ENCODE data around the gene TMC3.

Gene TMC3

DNA sequence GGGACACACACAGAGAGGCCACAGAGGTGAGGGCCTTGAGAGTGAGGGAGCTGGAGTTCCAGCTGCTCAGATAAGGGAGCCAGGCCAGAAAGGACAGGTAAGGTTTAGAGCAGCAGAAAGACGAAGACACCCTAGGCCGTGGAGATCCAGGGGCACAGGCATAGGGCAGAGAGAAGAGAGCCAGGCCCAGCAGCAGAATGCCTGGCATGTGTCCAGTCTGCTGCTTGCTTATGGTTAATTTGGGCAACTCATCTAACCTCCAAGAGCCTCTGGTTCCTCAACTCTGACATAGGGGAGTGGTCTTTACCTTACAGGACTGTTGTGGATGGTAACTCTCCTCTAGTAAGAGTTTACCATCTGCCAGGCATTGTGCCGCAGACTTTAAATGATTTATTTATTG is 86.0 kb downstream of the TMC3 start:
- Histone ChIP-seq H3K4me1 (ENCODE audit: low read depth, poor library complexity, severe bottlenecking) (peaks cover 53% of the 10 kb centered on the region), H3K36me3 (ENCODE audit: insufficient read depth) (no peaks in the 10 kb centered on the region), H3K79me2 (ENCODE audit: insufficient read depth, low read depth) (no peaks in the 10 kb centered on the region), H4K20me1 (ENCODE audit: insufficient read depth) (no peaks in the 10 kb centered on the region), H3K27ac (no peak overlapping the region), H3K4me3 (IDR thresholded peaks at IDR 0.05; ENCODE audit: insufficient read depth, low read depth, low read length) (no peak overlapping the region), H3K4me2 (no peak overlapping the region), H2AFZ (ENCODE audit: low read depth) (no peak overlapping the region), H3K27me3 (ENCODE audit: insufficient read depth, low read depth) (no peaks in the 10 kb centered on the region), H3K9ac (no peak overlapping the region)
- TF ChIP-seq, protein P1, sequence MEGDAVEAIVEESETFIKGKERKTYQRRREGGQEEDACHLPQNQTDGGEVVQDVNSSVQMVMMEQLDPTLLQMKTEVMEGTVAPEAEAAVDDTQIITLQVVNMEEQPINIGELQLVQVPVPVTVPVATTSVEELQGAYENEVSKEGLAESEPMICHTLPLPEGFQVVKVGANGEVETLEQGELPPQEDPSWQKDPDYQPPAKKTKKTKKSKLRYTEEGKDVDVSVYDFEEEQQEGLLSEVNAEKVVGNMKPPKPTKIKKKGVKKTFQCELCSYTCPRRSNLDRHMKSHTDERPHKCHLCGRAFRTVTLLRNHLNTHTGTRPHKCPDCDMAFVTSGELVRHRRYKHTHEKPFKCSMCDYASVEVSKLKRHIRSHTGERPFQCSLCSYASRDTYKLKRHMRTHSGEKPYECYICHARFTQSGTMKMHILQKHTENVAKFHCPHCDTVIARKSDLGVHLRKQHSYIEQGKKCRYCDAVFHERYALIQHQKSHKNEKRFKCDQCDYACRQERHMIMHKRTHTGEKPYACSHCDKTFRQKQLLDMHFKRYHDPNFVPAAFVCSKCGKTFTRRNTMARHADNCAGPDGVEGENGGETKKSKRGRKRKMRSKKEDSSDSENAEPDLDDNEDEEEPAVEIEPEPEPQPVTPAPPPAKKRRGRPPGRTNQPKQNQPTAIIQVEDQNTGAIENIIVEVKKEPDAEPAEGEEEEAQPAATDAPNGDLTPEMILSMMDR (conservative IDR thresholded peaks at IDR 0.05; ENCODE audit: low read depth, low read length), result no peak

DNA sequence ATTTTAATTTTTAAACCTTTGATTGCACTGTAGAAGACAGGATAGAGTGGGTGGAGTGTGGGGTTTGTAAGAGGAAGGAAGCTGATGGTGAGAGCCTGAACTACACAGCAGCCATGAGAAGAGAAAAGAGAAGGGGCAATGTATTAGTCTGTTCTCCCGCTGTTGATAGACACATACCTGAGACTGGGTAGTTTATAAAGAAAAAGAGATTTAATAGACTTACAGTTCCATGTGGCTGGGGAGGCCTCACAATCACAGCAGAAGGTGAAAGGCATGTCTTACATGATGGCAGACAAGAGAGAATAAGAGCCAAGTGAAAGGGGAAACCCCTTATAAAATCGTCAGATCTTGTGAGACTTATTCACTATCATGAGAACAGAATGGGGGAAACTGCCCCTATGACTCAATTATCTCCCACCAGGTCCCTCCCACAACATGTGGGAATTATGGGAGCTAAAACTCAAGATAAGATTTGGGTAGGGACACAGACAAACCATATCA is 87.3 kb downstream of the TMC3 start:
- Histone ChIP-seq H3K4me3 (IDR thresholded peaks at IDR 0.05; ENCODE audit: insufficient read depth, low read depth, low read length) (no peak overlapping the region), H3K79me2 (ENCODE audit: insufficient read depth, low read depth) (no peaks in the 10 kb centered on the region), H4K20me1 (ENCODE audit: insufficient read depth) (no peaks in the 10 kb centered on the region), H3K27ac (no peak overlapping the region), H3K4me1 (ENCODE audit: low read depth, poor library complexity, severe bottlenecking) (peaks cover 39% of the 10 kb centered on the region), H3K9ac (no peak overlapping the region), H3K27me3 (ENCODE audit: insufficient read depth, low read depth) (no peaks in the 10 kb centered on the region), H3K4me2 (no peak overlapping the region), H3K36me3 (ENCODE audit: insufficient read depth) (no peaks in the 10 kb centered on the region), H2AFZ (ENCODE audit: low read depth) (no peak overlapping the region)
- TF ChIP-seq, protein P1 (conservative IDR thresholded peaks at IDR 0.05; ENCODE audit: low read depth, low read length), result no peak

DNA sequence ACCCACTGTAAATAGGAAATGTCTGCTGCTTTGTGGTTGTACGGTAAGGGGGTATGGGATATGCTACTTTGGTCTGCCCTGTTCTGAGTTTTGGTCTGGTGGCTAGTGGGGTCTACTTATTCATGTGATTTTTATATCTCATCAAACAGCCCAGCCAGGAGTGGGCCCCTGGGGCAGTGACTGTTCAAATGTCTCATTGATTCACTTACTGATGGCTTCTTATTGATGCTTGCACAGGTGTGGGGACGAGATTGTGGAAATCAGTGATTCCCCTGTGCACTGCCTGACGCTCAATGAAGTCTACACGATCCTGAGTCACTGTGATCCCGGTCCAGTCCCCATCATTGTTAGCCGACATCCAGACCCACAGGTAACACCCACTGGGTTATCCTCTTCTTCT is 88.6 kb downstream of the TMC3 start:
- Histone ChIP-seq H3K4me1 (ENCODE audit: low read depth, poor library complexity, severe bottlenecking) (peaks cover 35% of the 10 kb centered on the region), H3K9ac (no peak overlapping the region), H3K79me2 (ENCODE audit: insufficient read depth, low read depth) (no peaks in the 10 kb centered on the region), H3K4me3 (IDR thresholded peaks at IDR 0.05; ENCODE audit: insufficient read depth, low read depth, low read length) (no peak overlapping the region), H3K36me3 (ENCODE audit: insufficient read depth) (no peaks in the 10 kb centered on the region), H3K4me2 (peak overlapping the region; percentile 30; the same call in 1 of the 2 replicates), H4K20me1 (ENCODE audit: insufficient read depth) (no peaks in the 10 kb centered on the region), H3K27ac (no peak overlapping the region), H3K27me3 (ENCODE audit: insufficient read depth, low read depth) (no peaks in the 10 kb centered on the region), H2AFZ (ENCODE audit: low read depth) (no peak overlapping the region; the same call in 1 of the 2 replicates)
- TF ChIP-seq, protein P1 (conservative IDR thresholded peaks at IDR 0.05; ENCODE audit: low read depth, low read length), result no peak

DNA sequence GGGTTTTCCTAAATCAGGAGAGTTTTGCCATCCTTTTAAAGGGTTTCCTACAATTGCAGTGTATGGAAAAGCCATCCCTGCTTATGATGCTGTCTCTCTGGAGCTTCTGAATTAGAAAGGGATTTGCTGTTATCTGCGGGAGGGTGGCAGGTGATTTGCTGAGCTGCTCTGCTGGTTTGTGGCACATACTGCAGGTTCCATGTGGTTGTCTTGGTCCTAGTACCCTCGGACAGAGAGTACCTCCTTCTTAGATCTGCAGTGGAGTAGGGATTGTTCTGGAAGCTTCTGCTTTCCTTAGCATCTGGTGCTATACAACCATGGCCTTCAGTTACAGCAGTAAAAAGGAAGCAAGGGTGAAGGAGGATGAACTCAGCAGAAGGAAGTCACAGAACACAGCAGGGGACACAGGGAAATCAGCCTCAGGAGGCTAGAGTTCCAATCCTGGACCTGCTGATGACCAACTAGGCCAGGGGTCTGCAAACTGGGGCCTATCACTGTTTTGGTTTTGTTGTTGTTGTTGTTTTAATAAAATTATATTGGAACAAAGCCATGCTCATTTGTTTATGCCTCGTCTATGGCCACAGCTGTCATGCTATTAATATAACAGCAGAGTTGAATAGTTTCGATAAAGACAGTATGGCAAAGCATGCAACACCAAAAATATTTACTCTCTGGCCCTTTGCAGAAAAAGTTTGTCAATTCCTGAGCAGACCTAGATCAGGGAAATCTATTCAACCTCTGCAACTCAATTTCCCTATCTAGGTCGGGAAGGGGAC is 89.6 kb downstream of the TMC3 start:
- Histone ChIP-seq H2AFZ (ENCODE audit: low read depth) (peak overlapping the region; percentile 55), H3K27ac (peak overlapping the region; percentile 14; the same call in 1 of the 2 replicates), H3K4me3 (IDR thresholded peaks at IDR 0.05; ENCODE audit: insufficient read depth, low read depth, low read length) (no peak overlapping the region), H3K4me2 (peak overlapping the region; percentile 30; the same call in 1 of the 2 replicates), H3K27me3 (ENCODE audit: insufficient read depth, low read depth) (no peaks in the 10 kb centered on the region), H4K20me1 (ENCODE audit: insufficient read depth) (no peaks in the 10 kb centered on the region), H3K36me3 (ENCODE audit: insufficient read depth) (no peaks in the 10 kb centered on the region), H3K9ac (no peak overlapping the region), H3K79me2 (ENCODE audit: insufficient read depth, low read depth) (no peaks in the 10 kb centered on the region), H3K4me1 (ENCODE audit: low read depth, poor library complexity, severe bottlenecking) (peaks cover 35% of the 10 kb centered on the region)
- TF ChIP-seq, protein P1 (conservative IDR thresholded peaks at IDR 0.05; ENCODE audit: low read depth, low read length), result no peak

Data from KMS-11 (cell line).